Heart right ventricle (tissue), 16 donors: ENCODE measurements around the gene TRIM52. TPM values are rescaled to one million over a fixed set of nuclear protein-coding genes. Genes with fewer than 3 reads are reported as not detected.
A peak's percentile ranks its signal among the peaks of the same experiment; 100 is the strongest.

Experiments
- ATAC-seq, 8 donors: fragments of 200-7000 bp; cut with Tn5 transposase; one replicate each; pipeline ENCODE4 v1.9.1; 2020; ENCODE audit warnings: mild to moderate bottlenecking in 8 of 8, moderate library complexity in 8 of 8, moderate number of reproducible peaks in 1 of 8
- DNase-seq, 2 donors: peaks; one replicate each; pipeline ENCODE4 v3.0.0-alpha.2; 2020
- H3K27ac ChIP-seq, 10 donors: fragments of 200-600 bp; sonication (generic) in 2 of 10; one replicate each; pipeline versions ENCODE4 v1.5.0 to v1.8.0; 2020 to 2022; ENCODE audit warnings: mild to moderate bottlenecking in 3 of 10
- H3K27me3 ChIP-seq, 7 donors: fragments of 200-600 bp; one replicate each; pipeline ENCODE4 v1.8.0; 2021 to 2022; ENCODE audit warnings: mild to moderate bottlenecking in 2 of 7
- H3K36me3 ChIP-seq, 9 donors: fragments of 200-600 bp; sonication (generic) in 1 of 9; one replicate each; pipeline versions ENCODE4 v1.5.0 to v1.8.0; 2020 to 2022; ENCODE audit warnings: mild to moderate bottlenecking in 2 of 9
- H3K4me1 ChIP-seq, 9 donors: fragments of 200-600 bp; sonication (generic) in 1 of 9; one replicate each; pipeline versions ENCODE4 v1.5.0 to v1.8.0; 2020 to 2022; ENCODE audit warnings: mild to moderate bottlenecking in 4 of 9
- H3K4me3 ChIP-seq, 10 donors: fragments of 200-600 bp; sonication (generic) in 2 of 10; one replicate each; pipeline versions ENCODE4 v1.5.0 to v1.8.0; 2020 to 2022; ENCODE audit warnings: mild to moderate bottlenecking in 7 of 10, moderate library complexity in 2 of 10
- H3K9me3 ChIP-seq, 11 donors: fragments of 200-600 bp in 10 of 11; sonication (generic) in 2 of 11; one replicate each; pipeline versions ENCODE4 v1.5.0 to v1.8.0; 2013 to 2022; ENCODE audit warnings: mild to moderate bottlenecking in 2 of 11, control low read depth in 1 of 11, moderate library complexity in 1 of 11
- CTCF ChIP-seq, 9 donors: fragments of 200-600 bp; sonication (generic) in 2 of 9; IDR thresholded peaks; one replicate each; pipeline versions ENCODE4 v1.5.0 to v1.8.0; 2021 to 2022; ENCODE audit warnings: antibody characterized with exemption in 9 of 9, mild to moderate bottlenecking in 5 of 9, moderate library complexity in 1 of 9
- WGBS, 2 donors: extraction: QIAGEN DNeasy Blood & Tissue Kit; methylation state at CpG; one replicate each; pipeline ENCODE4 v1.1.7; 2013; ENCODE audit warnings: inconsistent platforms in 1 of 2; 5-methylcytosine and 5-hydroxymethylcytosine counted together
- intact Hi-C, 10 donors: fragments of 100-400 bp; cut with DNase I; formaldehyde crosslinking; loops; one replicate each; pipeline versions ENCODE4 v1.11.1 to v1.14.2; 2022
- polyA plus RNA-seq, 2 donors: library from polyadenylated mRNA; stranded (reverse); fragments of 200-250 nt; gene quantifications; one replicate each; pipeline ENCODE4 v1.2.3, GENCODE V29; 2013
- total RNA-seq, 10 donors: library from RNA; stranded (reverse); fragmentation: NEBNext Ultra II Directional in 3 of 10; extraction: Animal tissue kit (Norgen Biotek cat#: 25700) in 3 of 10; gene quantifications; one replicate each; pipeline versions ENCODE4 v1.2.1 to v1.2.4, GENCODE V29; 2021 to 2023
- donor health status: Arrhythmogenic right ventricular cardiomyopathy.
- donor health status: ischemic (EF 13 %, LVEDD 7.1; RV severe dilation, severe dysfunction).
- donor health status: healthy with polysubstance abuse.
- donor health status: DM: no; HTN: yes; CAD: no.
- donor health status: DM: no; HTN: no; CAD: no.
- donor health status: ischemic (EF 25% LVEDD 6.9; RV normal size, moderate dysfunction).
- donor health status: ischemic (EF 25% LVEDD 5.7; RV mildly dilated, moderate dysfunction).
- donor health status: healthy.
- donor health status: DM: yes; HTN: yes; CAD: no.
- donor health status: Ischemic cardiomyopathy.
- donor health status: ischemic (EF 35%, LVEDD 5.7; RV mildly dilated, moderate dysfunction).
- donor health status: nonischemic (EF 11% LVEDD 7.7; RV severe dilation, severe dysfunction).
- donor health status: DM: yes; HTN: yes; CAD: no.
- donor health status: PGD.
- donor health status: ischemic (EF 29% LVEDD 5.4; RV normal size, mild dysfunction).
- donor health status: nonischemic (EF 23%, LVEDD 6.1; RV moderate dilation, normal function).

The TRIM52 gene
- total and polyA plus RNA-seq, 12 donors: 4.1 to 27.1 (median 7.5) TPM

GRCh38 chr5:181259283-181259682 is 1.7 kb downstream of the TRIM52 start:
- 13 to 18% methylated on average over 2 of the region's 2 CpGs for WGBS, 2 donors
- intact Hi-C loops: no loop called here
- Histone ChIP-seq H3K9me3 (no peaks in the 10 kb centered on the region), H3K4me3 (peak overlapping the region; percentile 73 to 99 (median 92)), H3K4me1 (peaks cover 11 to 78% (median 62%) of the 10 kb centered on the region in 9 donors), H3K27me3 (no peaks in the 10 kb centered on the region), H3K27ac (peak overlapping the region in 6 of 10 donors; percentile 100), H3K36me3 (peaks cover 0 to 53% (median 11%) of the 10 kb centered on the region in 9 donors)
- ATAC-seq (no peak), DNase-seq (no peak)
- no peak for TF ChIP-seq CTCF (IDR thresholded peaks at IDR 0.05)

GRCh38 chr5:181258576-181258975 is 2.4 kb downstream of the TRIM52 start:
- Histone ChIP-seq H3K4me1 (peaks cover 11 to 83% (median 62%) of the 10 kb centered on the region in 9 donors), H3K36me3 (peaks cover 0 to 53% (median 9%) of the 10 kb centered on the region in 9 donors), H3K27me3 (no peaks in the 10 kb centered on the region), H3K9me3 (no peaks in the 10 kb centered on the region), H3K4me3 (peak overlapping the region in 9 of 10 donors; percentile 73 to 99 (median 94)), H3K27ac (peak overlapping the region in 1 of 10 donors; percentile 7)
- ATAC-seq: no peak
- no peak for TF ChIP-seq CTCF (IDR thresholded peaks at IDR 0.05)
- no peak for DNase-seq
- 42 to 46% methylated on average over 3 of the region's 3 CpGs for WGBS, 2 donors
- intact Hi-C loops: no loop called here

GRCh38 chr5:181255836-181256578 is 4.9 kb downstream of the TRIM52 start:
- no peak for DNase-seq
- H3K27me3 ChIP-seq: no peaks in the 10 kb centered on the region
- WGBS, 2 donors: 74 to 78% methylated on average over 7 of the region's 7 CpGs
- TF ChIP-seq CTCF (IDR thresholded peaks at IDR 0.05): no peak
- no peaks in the 10 kb centered on the region for H3K9me3 ChIP-seq
- no peak overlapping the region for H3K4me3 ChIP-seq
- peaks cover 11 to 95% (median 74%) of the 10 kb centered on the region in 9 donors for H3K4me1 ChIP-seq
- intact Hi-C loops: no loop called here
- no peak for ATAC-seq
- H3K36me3 ChIP-seq: peaks cover 0 to 73% (median 14%) of the 10 kb centered on the region in 9 donors
- no peak overlapping the region for H3K27ac ChIP-seq

GRCh38 chr5:181255276-181255675 is 5.7 kb downstream of the TRIM52 start:
- TF ChIP-seq CTCF (IDR thresholded peaks at IDR 0.05): no peak
- DNase-seq: no peak
- 23 to 38% methylated on average over 1 of the region's 1 CpG for WGBS, 2 donors
- peaks cover 0 to 80% (median 14%) of the 10 kb centered on the region in 9 donors for H3K36me3 ChIP-seq
- no peak overlapping the region for H3K4me3 ChIP-seq
- no peak for ATAC-seq
- H3K9me3 ChIP-seq: no peaks in the 10 kb centered on the region
- intact Hi-C loops: no loop called here
- no peaks in the 10 kb centered on the region for H3K27me3 ChIP-seq
- no peak overlapping the region for H3K27ac ChIP-seq
- H3K4me1 ChIP-seq: peaks cover 11 to 100% (median 81%) of the 10 kb centered on the region in 9 donors
